Measurements from ENCODE around the gene FTO. TPM values are rescaled to one million over a fixed set of nuclear protein-coding genes. Genes with fewer than 3 reads are reported as not detected.

Gene FTO
- total and polyA plus RNA-seq, 2 of the 13 experiments (the other 11 are each of a cell fraction or from before 2014, with no cell fraction given), result 41.6 to 55.8 TPM

DNA sequence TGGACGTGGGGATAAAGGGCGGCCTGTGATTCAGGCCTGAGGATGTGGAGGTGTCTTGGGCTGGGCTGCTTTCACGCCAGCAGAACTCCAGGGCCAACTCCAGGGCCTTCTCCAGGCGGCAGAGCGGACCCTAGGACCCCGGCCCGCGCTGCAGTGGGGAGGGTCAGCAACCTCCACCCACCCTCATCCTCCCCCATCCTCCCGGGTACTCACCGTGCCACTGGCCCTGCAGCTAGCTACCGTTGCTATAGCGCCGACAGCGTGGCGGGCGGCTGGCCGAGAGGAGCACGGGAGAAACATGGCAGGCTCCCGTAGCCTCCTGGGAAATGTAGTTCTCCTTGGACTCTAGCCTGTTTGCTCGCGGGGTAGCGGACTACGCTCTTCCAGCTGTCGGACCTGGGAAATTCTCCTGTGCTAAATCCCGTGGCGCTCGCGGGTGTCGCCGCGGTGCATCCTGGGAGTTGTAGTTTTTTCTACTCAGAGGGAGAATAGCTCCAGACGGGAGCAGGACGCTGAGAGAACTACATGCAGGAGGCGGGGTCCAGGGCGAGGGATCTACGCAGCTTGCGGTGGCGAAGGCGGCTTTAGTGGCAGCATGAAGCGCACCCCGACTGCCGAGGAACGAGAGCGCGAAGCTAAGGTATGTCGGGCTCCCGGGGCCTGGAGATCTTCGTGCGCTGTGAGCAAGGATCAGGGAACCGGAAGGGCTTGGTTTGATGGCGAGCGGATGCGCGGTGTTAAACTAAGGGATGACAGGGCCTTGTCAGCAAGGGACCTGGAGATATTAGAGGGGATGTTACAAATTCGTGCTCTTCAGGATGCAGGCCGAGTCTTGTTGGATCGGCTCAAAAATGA is at the start of gene FTO, which contains the start of gene RPGRIP1L (continued):
- TF ChIP-seq ZNF773 (CRISPR knock-in tag; IDR thresholded peaks at IDR 0.05; ENCODE audit: borderline replicate concordance) (peak; percentile 70; the same call in 1 of the 2 replicates), GTF2F1 (IDR thresholded peaks at IDR 0.05; ENCODE audit: low read length) (0 out of 2 replicates have a peak, but pooled peaks have one; percentile 24), ZNF564 (CRISPR knock-in tag; IDR thresholded peaks at IDR 0.05) (peak; percentile 40; the same call in 1 of the 2 replicates), SP4 (CRISPR knock-in tag; IDR thresholded peaks at IDR 0.05) (peak; percentile 72; the same call in 1 of the 2 replicates), EEA1 (CRISPR knock-in tag; IDR thresholded peaks at IDR 0.05; ENCODE audit: borderline replicate concordance) (0 out of 2 replicates have a peak, but pooled peaks have one; percentile 61), SMAD9 (CRISPR knock-in tag; IDR thresholded peaks at IDR 0.05) (no peak), TMF1 (CRISPR knock-in tag; IDR thresholded peaks at IDR 0.05; ENCODE audit: low read depth) (no peak), HNF4A (CRISPR knock-in tag; IDR thresholded peaks at IDR 0.05) (peak; percentile 62), ETV5 (CRISPR knock-in tag; IDR thresholded peaks at IDR 0.05; ENCODE audit: borderline replicate concordance) (no peak), ZNF501 (CRISPR knock-in tag; IDR thresholded peaks at IDR 0.05) (peak; percentile 96), BHLHE40 (IDR thresholded peaks at IDR 0.05; ENCODE audit: low read length) (peak; percentile 38; the same call in 1 of the 2 replicates)
- TF ChIP-seq, protein P1, sequence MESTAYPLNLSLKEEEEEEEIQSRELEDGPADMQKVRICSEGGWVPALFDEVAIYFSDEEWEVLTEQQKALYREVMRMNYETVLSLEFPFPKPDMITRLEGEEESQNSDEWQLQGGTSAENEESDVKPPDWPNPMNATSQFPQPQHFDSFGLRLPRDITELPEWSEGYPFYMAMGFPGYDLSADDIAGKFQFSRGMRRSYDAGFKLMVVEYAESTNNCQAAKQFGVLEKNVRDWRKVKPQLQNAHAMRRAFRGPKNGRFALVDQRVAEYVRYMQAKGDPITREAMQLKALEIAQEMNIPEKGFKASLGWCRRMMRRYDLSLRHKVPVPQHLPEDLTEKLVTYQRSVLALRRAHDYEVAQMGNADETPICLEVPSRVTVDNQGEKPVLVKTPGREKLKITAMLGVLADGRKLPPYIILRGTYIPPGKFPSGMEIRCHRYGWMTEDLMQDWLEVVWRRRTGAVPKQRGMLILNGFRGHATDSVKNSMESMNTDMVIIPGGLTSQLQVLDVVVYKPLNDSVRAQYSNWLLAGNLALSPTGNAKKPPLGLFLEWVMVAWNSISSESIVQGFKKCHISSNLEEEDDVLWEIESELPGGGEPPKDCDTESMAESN (CRISPR knock-in tag; conservative IDR thresholded peaks at IDR 0.05), result peak; percentile 45; the same call in 1 of the 2 replicates
- TF ChIP-seq, protein P2, sequence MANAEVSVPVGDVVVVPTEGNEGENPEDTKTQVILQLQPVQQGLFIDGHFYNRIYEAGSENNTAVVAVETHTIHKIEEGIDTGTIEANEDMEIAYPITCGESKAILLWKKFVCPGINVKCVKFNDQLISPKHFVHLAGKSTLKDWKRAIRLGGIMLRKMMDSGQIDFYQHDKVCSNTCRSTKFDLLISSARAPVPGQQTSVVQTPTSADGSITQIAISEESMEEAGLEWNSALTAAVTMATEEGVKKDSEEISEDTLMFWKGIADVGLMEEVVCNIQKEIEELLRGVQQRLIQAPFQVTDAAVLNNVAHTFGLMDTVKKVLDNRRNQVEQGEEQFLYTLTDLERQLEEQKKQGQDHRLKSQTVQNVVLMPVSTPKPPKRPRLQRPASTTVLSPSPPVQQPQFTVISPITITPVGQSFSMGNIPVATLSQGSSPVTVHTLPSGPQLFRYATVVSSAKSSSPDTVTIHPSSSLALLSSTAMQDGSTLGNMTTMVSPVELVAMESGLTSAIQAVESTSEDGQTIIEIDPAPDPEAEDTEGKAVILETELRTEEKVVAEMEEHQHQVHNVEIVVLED (CRISPR knock-in tag; IDR thresholded peaks at IDR 0.05; ENCODE audit: borderline replicate concordance), result peak; percentile 97
- TF ChIP-seq, protein P3, sequence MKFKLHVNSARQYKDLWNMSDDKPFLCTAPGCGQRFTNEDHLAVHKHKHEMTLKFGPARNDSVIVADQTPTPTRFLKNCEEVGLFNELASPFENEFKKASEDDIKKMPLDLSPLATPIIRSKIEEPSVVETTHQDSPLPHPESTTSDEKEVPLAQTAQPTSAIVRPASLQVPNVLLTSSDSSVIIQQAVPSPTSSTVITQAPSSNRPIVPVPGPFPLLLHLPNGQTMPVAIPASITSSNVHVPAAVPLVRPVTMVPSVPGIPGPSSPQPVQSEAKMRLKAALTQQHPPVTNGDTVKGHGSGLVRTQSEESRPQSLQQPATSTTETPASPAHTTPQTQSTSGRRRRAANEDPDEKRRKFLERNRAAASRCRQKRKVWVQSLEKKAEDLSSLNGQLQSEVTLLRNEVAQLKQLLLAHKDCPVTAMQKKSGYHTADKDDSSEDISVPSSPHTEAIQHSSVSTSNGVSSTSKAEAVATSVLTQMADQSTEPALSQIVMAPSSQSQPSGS (CRISPR knock-in tag; IDR thresholded peaks at IDR 0.05), result peak; percentile 68
- TF ChIP-seq, protein P4, sequence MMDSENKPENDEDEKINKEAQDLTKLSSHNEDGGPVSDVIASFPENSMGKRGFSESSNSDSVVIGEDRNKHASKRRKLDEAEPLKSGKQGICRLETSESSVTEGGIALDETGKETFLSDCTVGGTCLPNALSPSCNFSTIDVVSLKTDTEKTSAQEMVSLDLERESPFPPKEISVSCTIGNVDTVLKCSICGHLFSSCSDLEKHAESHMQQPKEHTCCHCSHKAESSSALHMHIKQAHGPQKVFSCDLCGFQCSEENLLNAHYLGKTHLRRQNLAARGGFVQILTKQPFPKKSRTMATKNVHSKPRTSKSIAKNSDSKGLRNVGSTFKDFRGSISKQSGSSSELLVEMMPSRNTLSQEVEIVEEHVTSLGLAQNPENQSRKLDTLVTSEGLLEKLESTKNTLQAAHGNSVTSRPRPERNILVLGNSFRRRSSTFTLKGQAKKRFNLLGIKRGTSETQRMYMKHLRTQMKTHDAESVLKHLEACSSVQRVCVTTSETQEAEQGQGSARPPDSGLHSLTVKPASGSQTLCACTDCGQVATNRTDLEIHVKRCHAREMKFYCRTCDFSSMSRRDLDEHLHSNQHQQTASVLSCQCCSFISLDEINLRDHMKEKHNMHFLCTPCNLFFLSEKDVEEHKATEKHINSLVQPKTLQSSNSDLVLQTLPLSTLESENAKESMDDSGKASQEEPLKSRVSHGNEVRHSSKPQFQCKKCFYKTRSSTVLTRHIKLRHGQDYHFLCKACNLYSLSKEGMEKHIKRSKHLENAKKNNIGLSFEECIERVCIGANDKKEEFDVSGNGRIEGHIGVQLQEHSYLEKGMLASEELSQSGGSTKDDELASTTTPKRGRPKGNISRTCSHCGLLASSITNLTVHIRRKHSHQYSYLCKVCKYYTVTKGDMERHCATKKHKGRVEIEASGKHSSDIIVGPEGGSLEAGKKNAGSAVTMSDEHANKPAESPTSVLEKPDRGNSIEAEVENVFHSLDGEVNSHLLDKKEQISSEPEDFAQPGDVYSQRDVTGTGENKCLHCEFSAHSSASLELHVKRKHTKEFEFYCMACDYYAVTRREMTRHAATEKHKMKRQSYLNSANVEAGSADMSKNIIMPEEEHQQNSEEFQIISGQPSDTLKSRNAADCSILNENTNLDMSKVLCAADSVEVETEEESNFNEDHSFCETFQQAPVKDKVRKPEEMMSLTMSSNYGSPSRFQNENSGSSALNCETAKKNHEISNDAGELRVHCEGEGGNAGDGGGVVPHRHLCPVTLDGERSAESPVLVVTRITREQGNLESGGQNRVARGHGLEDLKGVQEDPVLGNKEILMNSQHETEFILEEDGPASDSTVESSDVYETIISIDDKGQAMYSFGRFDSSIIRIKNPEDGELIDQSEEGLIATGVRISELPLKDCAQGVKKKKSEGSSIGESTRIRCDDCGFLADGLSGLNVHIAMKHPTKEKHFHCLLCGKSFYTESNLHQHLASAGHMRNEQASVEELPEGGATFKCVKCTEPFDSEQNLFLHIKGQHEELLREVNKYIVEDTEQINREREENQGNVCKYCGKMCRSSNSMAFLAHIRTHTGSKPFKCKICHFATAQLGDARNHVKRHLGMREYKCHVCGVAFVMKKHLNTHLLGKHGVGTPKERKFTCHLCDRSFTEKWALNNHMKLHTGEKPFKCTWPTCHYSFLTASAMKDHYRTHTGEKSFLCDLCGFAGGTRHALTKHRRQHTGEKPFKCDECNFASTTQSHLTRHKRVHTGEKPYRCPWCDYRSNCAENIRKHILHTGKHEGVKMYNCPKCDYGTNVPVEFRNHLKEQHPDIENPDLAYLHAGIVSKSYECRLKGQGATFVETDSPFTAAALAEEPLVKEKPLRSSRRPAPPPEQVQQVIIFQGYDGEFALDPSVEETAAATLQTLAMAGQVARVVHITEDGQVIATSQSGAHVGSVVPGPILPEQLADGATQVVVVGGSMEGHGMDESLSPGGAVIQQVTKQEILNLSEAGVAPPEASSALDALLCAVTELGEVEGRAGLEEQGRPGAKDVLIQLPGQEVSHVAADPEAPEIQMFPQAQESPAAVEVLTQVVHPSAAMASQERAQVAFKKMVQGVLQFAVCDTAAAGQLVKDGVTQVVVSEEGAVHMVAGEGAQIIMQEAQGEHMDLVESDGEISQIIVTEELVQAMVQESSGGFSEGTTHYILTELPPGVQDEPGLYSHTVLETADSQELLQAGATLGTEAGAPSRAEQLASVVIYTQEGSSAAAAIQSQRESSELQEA (CRISPR knock-in tag; IDR thresholded peaks at IDR 0.05; ENCODE audit: not compliant biosample characterization), result peak; percentile 79
